ENCODE results near the gene TRAPPC10.

The TRAPPC10 gene

GRCh38 chr21:44052071-44052829, 40.1 kb downstream of the TRAPPC10 start:
- H3K4me3 ChIP-seq (replicated peaks in 1 of 2; ENCODE audit: low read depth in 2 of 2, low read length in 2 of 2), result no peak overlapping the region
- TF ChIP-seq, protein P1, sequence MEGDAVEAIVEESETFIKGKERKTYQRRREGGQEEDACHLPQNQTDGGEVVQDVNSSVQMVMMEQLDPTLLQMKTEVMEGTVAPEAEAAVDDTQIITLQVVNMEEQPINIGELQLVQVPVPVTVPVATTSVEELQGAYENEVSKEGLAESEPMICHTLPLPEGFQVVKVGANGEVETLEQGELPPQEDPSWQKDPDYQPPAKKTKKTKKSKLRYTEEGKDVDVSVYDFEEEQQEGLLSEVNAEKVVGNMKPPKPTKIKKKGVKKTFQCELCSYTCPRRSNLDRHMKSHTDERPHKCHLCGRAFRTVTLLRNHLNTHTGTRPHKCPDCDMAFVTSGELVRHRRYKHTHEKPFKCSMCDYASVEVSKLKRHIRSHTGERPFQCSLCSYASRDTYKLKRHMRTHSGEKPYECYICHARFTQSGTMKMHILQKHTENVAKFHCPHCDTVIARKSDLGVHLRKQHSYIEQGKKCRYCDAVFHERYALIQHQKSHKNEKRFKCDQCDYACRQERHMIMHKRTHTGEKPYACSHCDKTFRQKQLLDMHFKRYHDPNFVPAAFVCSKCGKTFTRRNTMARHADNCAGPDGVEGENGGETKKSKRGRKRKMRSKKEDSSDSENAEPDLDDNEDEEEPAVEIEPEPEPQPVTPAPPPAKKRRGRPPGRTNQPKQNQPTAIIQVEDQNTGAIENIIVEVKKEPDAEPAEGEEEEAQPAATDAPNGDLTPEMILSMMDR (IDR thresholded peaks at IDR 0.05; ENCODE audit: low read depth, low read length), result no peak
- peak in 1 of 2 donors; percentile 18 for DNase-seq (ENCODE audit: low read depth in 2 of 2)

- DNase-seq (ENCODE audit: low read depth in 2 of 2), result no peak
- TF ChIP-seq, protein P1 (IDR thresholded peaks at IDR 0.05; ENCODE audit: low read depth, low read length), result no peak
- H3K4me3 ChIP-seq (replicated peaks in 1 of 2; ENCODE audit: low read depth in 2 of 2, low read length in 2 of 2), result no peak overlapping the region
Observed at GRCh38 chr21:44052830-44053226, 40.7 kb downstream of the TRAPPC10 start.

DNA sequence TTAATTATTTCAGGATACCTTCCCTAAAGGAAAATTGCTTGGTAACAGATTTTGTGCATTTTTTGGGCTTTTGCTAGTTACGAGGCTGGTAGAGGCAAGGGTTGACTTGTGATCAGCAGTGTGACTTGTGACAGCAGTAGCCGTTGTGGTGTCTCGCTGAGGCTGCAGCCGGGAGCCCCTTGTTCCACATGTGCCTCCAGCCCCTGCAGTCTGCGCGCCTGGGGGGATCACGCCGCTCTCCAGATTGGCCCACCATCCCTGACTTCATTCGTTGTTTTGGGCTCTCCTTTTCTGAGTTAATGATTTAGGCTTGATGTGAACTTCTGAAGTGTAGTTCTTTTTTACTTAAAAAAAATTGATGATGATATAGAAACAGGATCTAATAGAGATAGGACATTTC, 41.5 kb downstream of the TRAPPC10 start:
- no peak for DNase-seq (ENCODE audit: low read depth in 2 of 2)
- TF ChIP-seq, protein P1 (IDR thresholded peaks at IDR 0.05; ENCODE audit: low read depth, low read length), result no peak
- H3K4me3 ChIP-seq (replicated peaks in 1 of 2; ENCODE audit: low read depth in 2 of 2, low read length in 2 of 2), result no peak overlapping the region

DNA sequence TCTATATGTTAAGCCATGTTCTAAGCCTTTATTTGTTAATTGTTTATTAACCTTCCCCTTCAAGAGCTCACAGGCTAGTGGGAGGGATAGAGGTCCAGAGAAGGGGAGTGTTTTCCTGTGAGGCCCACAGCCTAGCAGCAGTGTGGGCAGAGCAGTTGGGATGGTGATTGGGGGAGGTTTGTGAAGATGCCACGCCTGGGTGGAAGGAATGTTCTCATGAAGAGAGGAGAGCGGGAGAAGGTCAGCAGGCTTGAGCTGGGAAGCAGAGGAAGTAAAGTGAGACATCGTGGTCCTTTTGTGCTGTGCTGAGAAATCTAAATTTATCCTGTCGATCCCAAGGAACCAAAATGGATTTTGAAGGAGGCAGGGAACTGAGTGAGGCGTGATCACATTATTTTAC, 42.6 kb downstream of the TRAPPC10 start:
- H3K4me3 ChIP-seq (replicated peaks in 1 of 2; ENCODE audit: low read depth in 2 of 2, low read length in 2 of 2), result no peak overlapping the region
- DNase-seq (ENCODE audit: low read depth in 2 of 2), result peak; percentile 76 to 90
- TF ChIP-seq, protein P1 (IDR thresholded peaks at IDR 0.05; ENCODE audit: low read depth, low read length), result no peak

- H3K4me3 ChIP-seq (replicated peaks in 1 of 2; ENCODE audit: low read depth in 2 of 2, low read length in 2 of 2), result no peak overlapping the region
- TF ChIP-seq, protein P1 (IDR thresholded peaks at IDR 0.05; ENCODE audit: low read depth, low read length), result no peak
- DNase-seq (ENCODE audit: low read depth in 2 of 2), result no peak
Observed at GRCh38 chr21:44057055-44057454, 44.9 kb downstream of the TRAPPC10 start.

DNA sequence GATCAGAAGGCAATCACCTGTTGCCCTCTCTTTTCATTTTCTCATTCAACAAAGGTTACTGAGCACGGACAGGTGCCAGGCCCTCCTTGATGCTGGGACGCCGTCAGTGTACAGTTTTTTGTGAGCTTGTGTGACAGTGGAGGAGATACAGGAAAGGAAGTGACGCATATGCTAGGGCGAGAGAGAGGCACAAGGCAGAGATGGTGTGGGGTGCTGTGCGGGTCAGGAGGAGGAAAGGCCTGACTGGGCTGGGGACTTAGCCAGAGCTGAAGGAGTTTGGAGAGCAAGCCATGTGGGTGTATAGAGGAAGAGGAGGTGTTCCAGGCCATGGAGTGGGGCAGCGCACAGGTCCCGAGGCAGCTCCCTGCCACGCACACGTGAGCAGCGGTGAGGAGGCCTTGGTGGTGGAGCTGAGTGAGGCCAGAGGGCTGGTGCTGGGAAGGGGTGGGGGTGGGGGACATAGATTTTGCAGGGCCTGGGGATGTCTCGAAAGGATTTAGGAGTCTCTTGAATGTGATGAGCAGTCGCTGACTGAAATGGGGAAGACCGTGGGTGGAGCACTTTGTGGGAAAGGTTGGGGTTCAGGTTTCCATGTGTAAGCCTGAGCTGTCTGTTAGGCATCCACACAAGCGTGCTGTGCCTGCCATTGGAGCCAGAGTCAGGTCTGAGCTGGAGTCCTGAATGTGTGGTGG, 46.0 kb downstream of the TRAPPC10 start:
- no peak overlapping the region for H3K4me3 ChIP-seq (replicated peaks in 1 of 2; ENCODE audit: low read depth in 2 of 2, low read length in 2 of 2)
- TF ChIP-seq, protein P1 (IDR thresholded peaks at IDR 0.05; ENCODE audit: low read depth, low read length), result no peak
- no peak for DNase-seq (ENCODE audit: low read depth in 2 of 2)

Data from cardiac fibroblast (primary cell).